Mesenteric fat pad (tissue), 1 donor: Measurements from ENCODE around the gene DGCR6. TPM values are rescaled to one million over a fixed set of nuclear protein-coding genes. Genes with fewer than 3 reads are reported as not detected.
"Not testable (repeated sequence)": the region's sequence is repeated elsewhere in the genome, so short reads cannot be mapped to it uniquely, and the experiment has no call there.

Source experiments
- DNase-seq: peaks from one replicate; pipeline ENCODE4 v3.0.0-alpha.2; 2020; ENCODE audit warnings: low spot score
- long read RNA-seq: library from polyadenylated mRNA; unstranded; transcript quantifications from one replicate; pipeline ENCODE4 v2.0.0, GENCODE V29; 2020
- total RNA-seq: library from RNA; stranded (reverse); fragmentation: NEBNext Ultra II Directional; extraction: Animal tissue kit (Norgen Biotek cat#: 25700); gene quantifications from one replicate; pipeline ENCODE4 v1.2.1, GENCODE V29; 2021
- donor health status: DM: yes; HTN: yes; CAD: no.

Gene DGCR6
- total RNA-seq = 5.3 TPM
- long read RNA-seq = 0 reads

DNA sequence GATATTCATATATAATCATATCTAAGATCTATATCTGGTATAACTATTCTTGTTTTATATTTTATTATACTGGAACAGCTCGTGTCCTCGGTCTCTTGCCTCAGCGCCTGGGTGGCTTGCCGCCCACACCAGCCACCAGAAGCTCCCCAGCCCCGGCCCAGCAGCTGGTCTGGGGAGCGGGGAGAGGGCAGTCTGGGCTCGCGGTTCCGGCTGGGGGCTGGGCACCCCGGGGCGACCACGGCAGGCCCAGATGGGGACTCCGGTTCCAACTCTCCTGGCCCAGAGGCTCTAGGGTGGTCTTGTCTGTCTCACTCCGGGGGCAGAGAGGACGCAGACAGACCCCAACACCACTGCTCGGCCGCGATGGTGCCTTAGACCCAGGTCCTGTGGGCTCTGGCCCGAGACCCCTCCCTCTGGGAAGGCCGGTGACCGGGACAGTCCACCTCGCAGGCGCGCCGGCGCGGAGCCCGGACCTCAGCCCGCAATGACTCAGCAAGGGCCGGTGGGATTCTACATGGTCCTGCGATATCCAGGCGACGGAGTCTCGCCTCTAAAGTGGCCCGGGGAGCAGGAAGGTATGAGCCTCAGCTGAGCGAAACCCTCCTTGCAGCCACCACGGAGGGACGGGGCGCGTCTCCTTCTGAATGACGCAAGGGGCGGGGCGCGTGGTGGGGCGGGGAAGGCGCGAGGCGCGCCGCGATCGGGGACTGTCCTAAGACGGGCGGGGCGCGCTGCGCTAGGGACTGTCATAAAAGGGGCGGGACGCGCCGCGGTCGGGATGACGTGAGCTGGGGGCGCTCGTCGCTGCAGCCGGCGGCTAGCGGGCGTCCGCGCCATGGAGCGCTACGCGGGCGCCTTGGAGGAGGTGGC lies at the start of gene DGCR6:
Gene DGCR6, plus strand, starts transcription at position 781 of the 870 bp plus-strand sequence. Its CDS starts 55 bp downstream, at position 836.
- no peak for DNase-seq

DNA sequence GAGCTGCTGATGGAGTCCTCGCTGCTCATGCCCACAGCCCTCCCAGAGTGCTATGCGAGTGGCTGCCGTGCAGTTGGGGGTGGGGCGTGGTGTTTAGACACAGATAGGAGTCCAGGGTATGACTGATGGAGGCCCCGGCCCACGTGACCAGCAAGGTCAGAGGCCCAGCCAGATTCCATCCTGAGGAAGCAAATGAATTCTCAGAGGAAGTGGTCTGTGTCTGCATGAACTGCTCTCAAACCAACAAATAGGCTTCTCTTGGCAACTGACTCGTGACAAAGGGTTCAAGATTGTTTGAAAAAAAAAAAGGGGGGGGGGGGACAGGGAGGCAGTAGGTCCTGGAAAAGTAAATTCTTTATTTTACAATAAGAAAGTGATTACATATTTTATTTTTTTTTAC lies 46.8 kb upstream of the DGCR6 start:
- DNase-seq = not testable (repeated sequence)

- not testable (repeated sequence) for DNase-seq
Measured at GRCh38 chr22:18881260-18881659, 24.9 kb upstream of the DGCR6 start.

DNA sequence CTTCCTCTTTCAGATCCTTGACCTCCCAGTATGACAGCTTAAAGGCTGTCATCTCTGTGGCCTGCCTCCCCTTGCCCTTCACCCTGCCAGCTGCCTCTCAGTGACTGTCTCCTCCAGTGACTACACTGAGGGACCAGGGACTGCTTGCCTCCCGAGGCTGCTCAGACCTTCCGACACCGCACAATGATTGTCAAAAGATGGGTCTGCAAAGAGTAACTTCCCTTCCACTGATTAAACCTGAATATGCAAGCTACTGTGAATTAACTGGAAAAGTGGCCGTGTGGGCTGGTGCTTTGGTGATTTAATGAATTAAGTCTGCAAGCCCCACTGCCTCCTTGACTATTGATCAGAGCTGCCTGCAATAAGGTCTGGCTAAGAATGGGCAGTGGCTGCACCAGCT lies 21.7 kb upstream of the DGCR6 start:
- not testable (repeated sequence) for DNase-seq

DNA sequence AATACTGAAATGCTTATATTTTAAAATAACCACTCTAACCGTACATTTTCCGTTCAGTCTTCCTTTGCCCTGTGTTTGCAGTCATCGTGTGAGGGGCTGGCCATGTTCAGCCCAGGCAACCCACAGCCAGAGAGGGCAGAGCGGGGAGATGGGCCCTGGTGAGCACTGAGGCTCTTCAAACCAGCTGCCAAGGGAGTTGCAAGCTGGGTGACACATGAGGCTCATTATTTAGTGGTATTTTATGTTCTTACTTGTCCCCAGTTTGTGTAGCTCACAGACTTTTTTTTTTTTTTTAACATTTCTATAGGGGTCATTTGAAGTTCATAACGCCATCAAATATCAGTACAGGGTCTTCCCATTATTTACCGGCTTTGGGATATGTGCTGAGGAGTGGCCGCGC lies 18.0 kb upstream of the DGCR6 start:
- DNase-seq = no peak

GRCh38 chr22:18890510-18891192 lies 15.5 kb upstream of the DGCR6 start:
- not testable (repeated sequence) for DNase-seq

DNA sequence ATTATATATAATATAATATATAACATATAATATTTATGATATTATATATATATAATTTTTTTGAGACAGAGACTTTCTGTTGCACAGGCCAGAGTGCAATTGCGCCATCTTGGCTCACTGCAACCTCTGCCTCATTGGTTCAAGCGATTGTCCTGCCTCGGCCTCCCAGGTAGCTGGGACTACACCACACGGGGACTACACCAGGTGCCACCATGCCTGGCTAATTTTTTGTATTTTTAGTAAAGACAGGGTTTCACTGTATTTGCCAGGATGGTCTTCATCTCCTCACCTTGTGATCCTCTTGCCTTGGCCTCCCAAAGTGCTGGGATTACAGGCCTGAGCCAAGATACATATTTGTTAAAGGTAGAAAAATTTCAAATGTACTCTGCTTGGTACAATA lies 12.3 kb upstream of the DGCR6 start:
- DNase-seq = not testable (repeated sequence)

DNA sequence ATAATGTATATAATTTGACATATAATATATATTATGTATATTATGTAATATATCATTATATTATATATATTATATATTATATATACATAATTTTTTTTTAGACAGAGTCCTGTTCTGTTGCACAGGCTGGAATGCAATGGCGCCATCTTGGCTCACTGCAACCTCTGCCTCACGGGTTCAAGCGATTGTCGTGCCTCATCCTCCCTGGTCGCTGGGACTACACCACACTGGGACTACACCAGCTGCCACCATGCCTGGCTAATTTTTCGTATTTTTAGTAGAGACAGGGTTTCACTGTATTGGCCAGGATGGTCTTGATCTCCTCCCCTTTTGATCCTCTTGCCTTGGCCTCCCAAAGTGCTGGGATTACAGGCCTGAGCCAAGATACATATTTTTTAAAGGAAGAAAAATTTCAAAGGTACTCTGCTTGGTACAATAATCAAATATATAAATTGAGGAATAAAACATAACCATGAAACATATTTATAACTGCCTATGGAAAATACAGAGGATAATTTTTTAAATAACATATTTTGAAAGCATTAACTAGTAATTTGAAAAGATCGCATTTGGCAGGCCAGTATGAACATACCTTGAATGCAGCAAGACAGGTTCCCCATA lies 10.0 kb upstream of the DGCR6 start:
- not testable (repeated sequence) for DNase-seq

- not testable (repeated sequence) for DNase-seq
Measured at GRCh38 chr22:18906410-18906745, 258 bp downstream of the DGCR6 start.

DNA sequence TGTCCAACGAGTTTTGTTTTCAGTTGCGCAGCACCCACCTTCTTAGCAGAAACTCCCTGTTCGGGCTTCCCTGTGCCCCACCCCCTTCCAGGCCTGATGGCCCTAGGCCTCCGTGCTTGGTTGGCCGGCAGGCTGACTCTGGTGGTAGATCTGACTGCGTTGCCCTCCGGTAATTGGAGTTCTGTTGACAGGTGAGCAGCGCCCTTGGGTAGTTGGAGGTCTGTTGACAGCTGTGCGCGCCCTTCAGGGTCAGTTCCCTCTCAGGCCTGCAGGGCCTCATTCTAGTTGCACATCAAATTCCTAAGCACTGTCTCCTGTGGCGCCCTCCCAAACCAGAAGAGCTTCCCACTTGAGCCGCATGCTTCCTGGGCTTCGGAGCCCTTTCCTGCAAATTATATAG lies 776 bp downstream of the DGCR6 start:
- DNase-seq = no peak

- no peak for DNase-seq
Measured at GRCh38 chr22:18909556-18909955, 3.4 kb downstream of the DGCR6 start.

DNA sequence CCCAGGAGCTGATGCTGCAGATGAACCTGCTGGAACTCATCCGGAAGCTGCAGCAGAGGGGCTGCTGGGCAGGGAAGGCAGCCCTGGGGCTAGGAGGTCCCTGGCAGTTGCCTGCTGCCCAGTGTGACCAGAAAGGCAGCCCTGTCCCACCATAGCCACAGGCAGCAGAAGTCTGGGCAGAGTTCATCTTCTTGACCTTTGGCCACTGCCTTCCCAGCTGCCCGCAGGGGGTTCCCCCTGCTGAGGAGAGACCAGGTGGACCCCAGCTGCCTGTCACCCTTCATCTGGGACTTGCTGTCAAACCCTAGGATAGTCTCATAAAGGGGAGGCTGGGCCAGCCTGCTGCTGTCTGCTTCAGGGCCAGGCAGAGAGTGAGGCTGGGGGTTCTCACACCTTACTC lies 5.4 kb downstream of the DGCR6 start:
- not testable (repeated sequence) for DNase-seq

DNA sequence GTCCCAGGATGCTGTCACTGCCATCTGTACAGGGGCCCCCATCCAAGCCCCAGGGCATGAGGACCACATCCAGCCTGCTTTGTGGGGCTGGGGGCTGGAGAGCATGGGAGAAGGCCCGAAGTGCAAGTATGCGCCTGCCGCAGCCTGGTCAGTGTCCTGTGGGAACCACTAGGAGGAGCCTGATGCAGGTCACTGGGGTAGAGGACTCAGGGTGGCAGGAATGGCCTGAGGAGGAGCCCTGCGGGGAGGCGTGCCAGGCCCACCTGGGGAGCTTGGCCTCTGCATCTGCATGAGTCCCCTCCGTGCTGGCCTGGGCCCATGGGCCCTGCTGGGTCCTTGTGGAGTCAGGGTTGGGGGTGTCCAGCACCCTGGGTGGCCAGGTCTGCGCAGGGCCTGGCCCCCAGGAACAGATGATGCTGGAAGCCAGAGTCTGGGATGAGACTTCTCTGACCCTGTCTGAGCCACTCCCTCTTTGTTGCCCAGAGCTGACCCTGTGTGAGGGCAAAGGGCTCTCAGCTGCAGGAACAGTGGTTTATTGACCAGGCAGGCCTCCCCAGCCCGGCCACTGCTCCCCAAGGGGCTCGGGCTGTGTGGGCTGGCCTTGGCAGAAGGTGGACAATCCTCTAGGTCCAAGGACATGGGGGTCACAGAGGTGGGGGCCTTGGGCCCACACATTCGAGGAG lies 6.3 kb downstream of the DGCR6 start:
- DNase-seq = not testable (repeated sequence)

- DNase-seq = not testable (repeated sequence)
Measured at GRCh38 chr22:18914558-18914957, 8.4 kb downstream of the DGCR6 start.

GRCh38 chr22:18915550-18915949 lies 9.4 kb downstream of the DGCR6 start:
- not testable (repeated sequence) for DNase-seq

DNA sequence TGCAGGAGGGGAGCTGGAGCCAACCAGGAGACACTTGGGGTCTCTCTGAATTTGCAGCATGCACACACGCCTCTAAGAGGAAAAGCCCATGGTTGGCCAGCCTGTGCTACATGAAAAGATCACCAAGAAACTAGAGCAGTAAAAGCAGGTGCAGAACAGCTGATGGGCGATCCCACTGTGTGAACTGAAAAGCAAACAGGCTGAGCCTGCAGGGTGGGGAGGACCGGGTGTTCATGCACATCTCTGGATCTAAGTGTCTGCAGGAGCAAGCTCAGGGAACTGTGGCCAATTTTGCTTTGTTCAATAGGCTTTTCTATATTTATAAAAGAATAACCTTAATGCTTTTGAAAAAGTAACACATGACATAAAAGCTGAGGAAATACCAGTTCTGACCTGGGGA lies 11.7 kb downstream of the DGCR6 start:
- not testable (repeated sequence) for DNase-seq

GRCh38 chr22:18920257-18920902 lies 14.3 kb downstream of the DGCR6 start:
- DNase-seq = not testable (repeated sequence)

- no peak for DNase-seq
Measured at GRCh38 chr22:18925368-18926064, 19.4 kb downstream of the DGCR6 start.

GRCh38 chr22:18927020-18927419 lies 20.9 kb downstream of the DGCR6 start:
- no peak for DNase-seq

GRCh38 chr22:18927573-18927972 lies 21.5 kb downstream of the DGCR6 start:
- DNase-seq = no peak
